ENCODE measurements around the gene IAH1. TPM values are rescaled to one million over a fixed set of nuclear protein-coding genes. Genes with fewer than 3 reads are reported as not detected.

The IAH1 gene
- total and polyA plus RNA-seq, 12 donors, result 61.9 to 203 (median 84.5) TPM

GRCh38 chr2:9471206-9471605, 3.1 kb upstream of the IAH1 start:
- WGBS, 4 donors, result 88 to 95% (median 94%) methylated on average over 5 of the region's 5 CpGs
- Histone ChIP-seq H3K4me1 (replicated peaks in 1 of 2) (peaks cover 7 to 26% of the 10 kb centered on the region in 2 donors), H3K4me3 (no peak overlapping the region), H3K27ac (no peak overlapping the region), H3K36me3 (replicated peaks in 1 of 2) (no peaks in the 10 kb centered on the region), H3K9me3 (replicated peaks in 1 of 3) (no peaks in the 10 kb centered on the region), H3K27me3 (no peaks in the 10 kb centered on the region)
- DNase-seq, result no peak
- TF ChIP-seq CTCF (IDR thresholded peaks at IDR 0.05) (no peak), POLR2A (IDR thresholded peaks at IDR 0.05) (no peak)
- intact Hi-C loops (cut with DNase I), result loop anchor here in 1 of 2 donors (10.0 kb wide), 1 partner anchor 64 kb away; no protein-coding TSS in a partner anchor

- DNase-seq, result no peak
- H3K4me1 ChIP-seq (replicated peaks in 1 of 2), result peaks cover 7 to 29% of the 10 kb centered on the region in 2 donors
- intact Hi-C loops (cut with DNase I), result loop anchor here in 1 of 2 donors (10.0 kb wide), 1 partner anchor 62 kb away; no protein-coding TSS in a partner anchor
- H3K27me3 ChIP-seq, result no peaks in the 10 kb centered on the region
- no peak overlapping the region for H3K4me3 ChIP-seq
- H3K9me3 ChIP-seq (replicated peaks in 1 of 3), result no peaks in the 10 kb centered on the region
- 96 to 97% (median 96%) methylated on average over 9 of the region's 9 CpGs for WGBS, 4 donors
- no peak overlapping the region for H3K27ac ChIP-seq
- TF ChIP-seq CTCF (IDR thresholded peaks at IDR 0.05) (no peak), POLR2A (IDR thresholded peaks at IDR 0.05) (no peak)
- H3K36me3 ChIP-seq (replicated peaks in 1 of 2), result no peaks in the 10 kb centered on the region
Measured at GRCh38 chr2:9472511-9472910, 1.8 kb upstream of the IAH1 start.

DNA sequence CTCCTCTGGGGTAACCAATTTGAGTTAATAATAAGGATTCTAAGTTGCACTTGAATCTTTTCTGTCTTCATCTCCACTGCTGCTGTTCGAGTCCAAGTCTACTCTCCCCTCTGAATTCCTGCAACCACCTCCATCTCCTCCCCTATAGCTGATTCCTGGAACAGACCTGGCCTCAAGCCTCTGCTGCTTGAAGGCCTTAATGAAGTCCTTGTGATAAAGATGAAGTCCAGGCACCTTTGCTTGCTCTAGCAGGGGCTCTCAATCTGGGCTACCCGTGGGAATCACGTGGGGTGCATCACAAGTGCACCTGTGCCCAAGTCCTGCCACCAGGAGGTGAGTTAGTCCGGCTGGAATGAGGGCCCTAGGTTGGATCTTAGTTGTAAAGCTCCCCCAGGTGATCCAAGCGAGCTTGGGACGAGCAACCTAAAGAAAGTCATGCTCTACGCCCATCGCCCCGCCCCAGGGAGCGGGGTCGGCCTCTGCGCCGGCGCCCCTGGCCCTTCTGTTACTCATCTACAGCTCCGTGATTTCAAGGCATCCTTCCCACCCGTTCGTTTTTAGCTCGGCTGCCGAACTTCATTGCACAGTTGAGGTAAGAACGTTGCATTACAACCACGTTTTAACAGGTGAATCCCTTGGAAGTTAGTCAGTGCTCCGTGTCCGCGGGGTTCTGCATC, 905 bp upstream of the IAH1 start:
- TF ChIP-seq CTCF (IDR thresholded peaks at IDR 0.05), result peak in 1 of 6 experiments; percentile 28
- TF ChIP-seq POLR2A (IDR thresholded peaks at IDR 0.05), result no peak
- H3K27me3 ChIP-seq, result no peaks in the 10 kb centered on the region
- intact Hi-C loops (cut with DNase I), result loop anchor here in 1 of 2 donors (10.0 kb wide), 1 partner anchor 61 kb away; no protein-coding TSS in a partner anchor
- peaks cover 7 to 24% of the 10 kb centered on the region in 2 donors for H3K4me1 ChIP-seq (replicated peaks in 1 of 2)
- no peak for DNase-seq
- H3K36me3 ChIP-seq (replicated peaks in 1 of 2), result no peaks in the 10 kb centered on the region
- WGBS, 4 donors, result 41 to 54% (median 47%) methylated on average over 20 to 24 of the region's 24 CpGs
- H3K27ac ChIP-seq, result peak overlapping the region in 3 of 5 donors; percentile 82 to 91 (median 87)
- peak overlapping the region in 2 of 4 donors; percentile 60 to 73 for H3K4me3 ChIP-seq
- H3K9me3 ChIP-seq (replicated peaks in 1 of 3), result no peaks in the 10 kb centered on the region

DNA sequence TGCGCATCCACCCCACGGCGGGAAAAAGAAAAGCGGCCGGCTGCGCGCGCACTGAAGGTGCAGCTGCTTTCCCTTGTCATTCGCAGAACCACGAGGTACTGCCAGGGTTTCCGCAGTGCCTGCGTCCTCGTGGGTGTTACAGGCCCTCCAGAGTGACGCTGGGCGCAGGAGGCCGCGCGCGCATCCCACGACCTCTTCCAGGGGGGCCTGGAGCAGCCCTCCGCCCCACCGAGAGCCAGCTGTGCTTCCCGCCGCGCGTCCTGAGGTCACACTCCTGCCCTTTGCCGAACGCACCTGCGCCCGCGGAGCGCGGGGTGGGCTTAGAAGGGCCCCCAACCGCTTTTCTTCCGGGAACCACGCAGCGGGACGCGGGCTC, 378 bp upstream of the IAH1 start:
- WGBS, 4 donors, result 9 to 11% (median 10%) methylated on average over 22 to 39 of the region's 39 CpGs; no CpG with 5 or more reads in 1 of the 4 donors
- DNase-seq, result peak; percentile 38 to 79 (median 46)
- intact Hi-C loops (cut with DNase I), result loop anchor here in 1 of 2 donors (10.0 kb wide), 1 partner anchor 61 kb away; no protein-coding TSS in a partner anchor

More for the DNA sequence above, 378 bp upstream of the IAH1 start:
- TF ChIP-seq CTCF (IDR thresholded peaks at IDR 0.05) (no peak), POLR2A (IDR thresholded peaks at IDR 0.05) (no peak)
- H3K36me3 ChIP-seq (replicated peaks in 1 of 2), result no peaks in the 10 kb centered on the region
- peak overlapping the region in 3 of 4 donors; percentile 19 to 73 (median 60) for H3K4me3 ChIP-seq
- peak overlapping the region in 4 of 5 donors; percentile 41 to 91 (median 84) for H3K27ac ChIP-seq
- H3K9me3 ChIP-seq (replicated peaks in 1 of 3), result no peaks in the 10 kb centered on the region
- peaks cover 7 to 24% of the 10 kb centered on the region in 2 donors for H3K4me1 ChIP-seq (replicated peaks in 1 of 2)
- H3K27me3 ChIP-seq, result no peaks in the 10 kb centered on the region
